ENCODE measurements around the gene RHEX.
"Not testable (repeated sequence)": the region's sequence is repeated elsewhere in the genome, so short reads cannot be mapped to it uniquely, and the experiment has no call there.

RHEX gene

GRCh38 chr1:206058927-206059292 lies 5.9 kb downstream of the RHEX start:
- DNase-seq: no peak

- no peak for DNase-seq
Observed at GRCh38 chr1:206059355-206059915, 6.5 kb downstream of the RHEX start.

GRCh38 chr1:206060844-206061243 lies 7.9 kb downstream of the RHEX start:
- no peak for DNase-seq

- DNase-seq: no peak
Observed at GRCh38 chr1:206062464-206062863, 9.5 kb downstream of the RHEX start.

GRCh38 chr1:206064001-206064400 lies 11.0 kb downstream of the RHEX start:
- not testable (repeated sequence) for DNase-seq

DNA sequence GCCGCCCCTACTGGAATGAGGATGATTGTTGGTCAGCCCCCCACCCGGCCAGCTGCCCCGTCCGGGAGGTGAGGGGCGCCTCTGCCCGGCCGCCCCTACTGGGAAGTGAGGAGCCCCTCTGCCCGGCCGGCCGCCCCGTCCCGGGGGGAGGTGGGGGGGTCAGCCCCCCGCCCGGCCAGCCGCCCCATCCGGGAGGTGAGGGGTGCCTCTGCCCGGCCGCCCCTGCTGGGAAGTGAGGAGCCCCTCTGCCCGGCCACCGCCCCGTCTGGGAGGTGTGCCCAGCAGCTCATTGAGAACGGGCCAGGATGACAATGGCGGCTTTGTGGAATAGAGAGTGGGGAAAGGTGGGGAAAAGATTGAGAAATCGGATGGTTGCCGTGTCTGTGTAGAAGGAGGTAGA lies 11.5 kb downstream of the RHEX start:
- not testable (repeated sequence) for DNase-seq

DNA sequence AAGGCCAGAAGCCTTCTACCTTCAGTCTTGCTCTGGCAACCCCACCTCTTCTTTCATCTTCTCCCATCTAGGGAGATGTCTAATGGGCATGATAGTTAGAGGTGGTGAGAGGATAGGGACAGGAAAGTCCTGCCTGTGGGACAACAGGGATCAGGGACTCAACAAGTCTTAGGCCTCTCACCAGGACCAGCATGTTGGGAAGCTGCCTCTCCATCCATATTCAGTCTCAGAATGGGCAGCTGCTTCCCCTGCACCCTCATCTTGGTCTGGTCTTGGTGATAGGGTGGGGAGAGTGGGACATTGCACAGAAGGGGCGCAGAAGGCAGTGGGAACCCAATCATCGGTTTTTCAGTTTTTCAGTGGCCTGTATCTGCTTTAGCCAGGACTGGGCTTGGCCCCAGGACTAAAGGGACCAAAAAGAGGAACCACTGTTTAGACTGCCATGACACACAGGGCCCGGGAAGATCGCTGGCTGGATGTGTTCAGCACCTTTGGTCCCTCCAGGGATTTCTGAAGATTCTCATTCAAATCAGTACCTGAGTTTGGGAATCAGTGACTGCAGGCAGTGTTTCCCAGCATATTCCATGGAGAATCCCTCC lies 12.7 kb downstream of the RHEX start:
- no peak for DNase-seq

DNA sequence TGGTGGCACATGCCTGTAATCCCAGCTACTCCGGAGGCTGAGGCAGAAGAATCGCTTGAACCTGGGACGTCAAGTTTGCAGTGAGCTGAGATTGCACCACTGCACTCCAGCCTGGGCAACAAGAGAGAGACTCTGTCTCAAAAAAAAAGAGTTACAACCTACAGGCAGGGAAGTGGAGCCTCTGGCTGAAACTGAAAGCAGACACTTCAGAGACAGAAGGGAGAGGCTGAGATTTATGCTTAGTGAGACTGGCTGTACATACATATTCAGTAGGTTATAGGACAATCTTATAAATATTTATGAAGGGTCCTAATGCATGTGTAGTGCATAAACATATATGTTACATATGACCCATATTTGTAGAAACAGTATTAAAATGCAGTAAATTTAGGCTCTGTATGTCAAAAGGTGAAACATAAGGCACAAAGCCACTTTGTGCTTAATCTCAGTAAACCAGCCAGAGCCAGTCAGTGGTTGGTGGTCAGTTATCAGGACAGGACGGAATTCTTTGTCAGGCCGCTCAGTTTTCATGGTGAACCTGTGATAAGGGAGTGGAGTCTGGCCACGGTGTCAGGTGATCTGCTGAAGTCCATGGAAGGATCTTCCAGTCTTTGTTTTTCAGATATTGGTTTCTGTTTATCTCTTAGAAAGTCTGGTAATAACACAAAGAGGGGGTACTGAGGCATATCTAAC lies 13.7 kb downstream of the RHEX start:
- no peak for DNase-seq

DNA sequence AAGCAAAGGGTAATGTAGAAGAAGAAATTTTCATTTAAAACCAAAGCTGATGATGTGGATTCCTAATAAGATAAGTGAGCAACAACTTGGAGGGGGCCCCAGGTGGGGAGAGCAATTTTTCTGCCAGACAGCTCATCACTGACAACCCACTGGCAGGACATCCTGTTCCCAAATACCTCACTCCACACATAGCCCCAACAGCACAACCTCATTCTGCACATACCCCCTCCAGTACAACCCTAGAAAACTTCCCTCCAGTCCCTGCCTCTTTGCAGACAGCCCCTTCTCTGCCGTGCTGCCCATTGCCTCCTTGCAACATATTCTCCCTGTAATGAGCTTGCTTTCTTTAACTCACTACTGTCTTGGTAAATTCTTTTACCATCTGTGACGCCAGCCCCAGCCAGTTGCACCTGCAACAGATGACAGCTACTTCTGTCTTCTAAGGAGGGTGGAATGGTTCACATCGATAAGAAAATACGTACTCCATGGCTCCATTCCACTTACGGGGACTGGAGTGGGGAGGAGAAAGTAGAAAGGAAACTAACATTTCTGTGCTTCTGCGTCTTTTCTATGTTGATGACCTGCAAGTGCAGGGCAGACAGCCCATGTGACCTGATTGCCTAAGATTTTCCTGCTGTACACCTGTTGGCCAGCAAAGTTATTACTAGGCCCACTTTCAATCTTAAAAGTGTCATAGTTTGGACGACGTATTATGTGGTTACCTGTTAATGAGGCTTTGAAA lies 14.7 kb downstream of the RHEX start:
- DNase-seq: no peak

DNA sequence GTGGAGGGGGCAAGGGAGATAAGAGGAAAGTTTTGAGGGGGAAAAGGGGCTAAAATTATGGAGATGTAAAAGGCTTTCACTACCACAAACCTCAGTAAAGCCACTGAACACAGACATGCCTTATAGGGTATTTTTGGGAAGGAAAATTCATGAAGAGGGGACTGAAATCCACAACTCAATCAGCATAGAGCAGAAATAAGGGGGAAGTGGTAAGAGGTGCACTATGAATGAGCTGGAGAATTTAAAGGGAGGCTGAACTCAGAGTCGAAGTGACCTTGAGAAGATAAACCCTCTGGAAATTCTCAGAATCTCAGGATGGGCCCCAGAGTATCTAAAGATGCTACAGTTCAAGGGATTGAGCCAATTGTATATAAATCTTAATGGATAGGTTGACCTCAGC lies 15.3 kb downstream of the RHEX start:
- DNase-seq: no peak

DNA sequence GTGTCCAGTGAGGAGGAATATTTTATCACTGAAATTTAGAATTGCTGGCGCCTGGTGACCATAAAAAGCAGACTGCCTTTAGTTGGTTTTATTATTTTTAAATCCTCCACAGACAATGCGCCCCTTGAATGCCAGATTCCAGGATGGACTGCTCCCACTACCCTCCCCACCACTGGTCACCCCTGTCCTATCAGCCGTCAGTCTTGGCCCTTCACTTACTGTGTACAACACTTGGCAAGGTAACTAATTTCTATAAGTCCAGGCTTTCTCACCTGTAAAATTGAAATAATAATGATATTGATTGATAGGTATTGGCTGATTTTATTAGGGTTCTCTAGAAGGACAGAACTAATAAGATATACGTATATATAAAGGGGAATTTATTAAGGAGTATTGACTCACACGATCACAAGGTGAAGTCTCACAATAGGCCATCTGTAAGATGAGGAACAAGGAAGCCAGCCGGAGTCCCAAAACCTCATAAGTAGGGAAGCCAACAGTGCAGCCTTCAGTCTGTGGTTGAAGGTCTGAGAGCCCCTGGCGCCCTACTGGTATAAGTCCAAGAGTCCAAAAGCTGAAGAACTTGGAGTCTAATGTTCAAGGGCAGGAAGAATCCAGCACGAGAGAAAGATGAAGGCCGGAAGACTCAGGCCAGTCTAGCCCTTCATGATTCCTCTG lies 17.8 kb downstream of the RHEX start:
- no peak for DNase-seq

DNA sequence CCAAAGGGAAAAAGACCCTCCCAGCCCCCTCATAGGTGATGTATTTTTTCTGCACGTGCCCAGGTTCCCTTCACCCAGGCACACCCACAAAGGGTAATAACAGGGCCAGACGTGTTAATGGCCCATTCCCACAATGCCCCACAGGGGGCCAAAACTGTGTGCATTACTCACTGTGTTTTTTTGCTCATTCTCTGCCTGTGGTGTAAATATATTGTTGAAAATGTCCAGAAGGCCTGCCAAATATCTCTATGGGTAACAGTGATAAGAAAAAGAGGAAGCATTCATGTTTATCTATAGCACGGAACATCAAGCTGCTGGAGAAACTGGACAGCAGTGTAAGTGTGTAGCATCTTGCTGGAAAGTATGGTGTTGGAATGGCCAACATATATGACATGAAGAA lies 21.9 kb downstream of the RHEX start:
- no peak for DNase-seq

DNA sequence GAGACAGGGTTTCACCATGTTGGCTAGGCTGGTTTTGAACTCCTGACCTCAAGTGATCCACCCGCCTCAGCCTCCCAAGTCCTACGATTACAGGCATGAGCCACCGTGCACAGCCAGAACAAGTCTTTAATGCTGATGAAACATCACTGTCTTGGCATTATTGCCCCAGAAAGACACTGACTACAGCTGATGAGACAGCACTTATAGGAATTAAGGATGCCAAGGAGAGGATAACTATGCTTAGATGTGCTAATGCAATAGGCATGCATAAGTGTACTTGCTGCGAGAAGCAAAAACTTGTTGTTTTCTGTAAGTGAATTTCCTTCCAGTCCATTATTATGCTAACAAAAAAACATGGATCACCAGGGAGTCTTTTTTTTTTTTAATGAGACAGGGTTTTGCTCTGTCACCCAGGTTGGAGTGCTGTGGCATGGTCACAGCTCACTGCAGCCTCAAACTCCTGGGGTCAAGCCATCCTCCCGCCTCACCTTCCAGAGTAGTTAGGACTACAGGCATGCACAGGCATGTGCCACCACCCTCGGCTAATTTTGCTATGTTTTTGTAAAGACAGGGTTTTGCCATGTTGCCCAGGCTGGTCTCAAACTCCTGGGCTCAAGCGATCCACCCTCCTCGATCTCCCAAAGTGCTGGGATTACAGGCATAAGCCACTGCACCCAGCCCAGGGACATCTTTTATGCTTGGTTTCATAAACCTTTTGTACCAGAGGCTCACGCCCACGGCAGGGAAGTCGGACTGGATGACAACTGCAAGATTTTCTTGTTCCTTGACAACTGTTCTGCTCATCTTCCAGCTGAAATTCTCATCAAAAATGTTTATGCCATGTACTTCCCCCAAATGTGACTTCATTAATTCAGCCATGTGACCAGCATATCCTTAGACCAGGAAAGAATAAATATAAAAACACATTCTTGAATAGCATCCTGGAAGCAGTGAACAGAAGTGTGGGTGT lies 23.1 kb downstream of the RHEX start:
- no peak for DNase-seq

DNA sequence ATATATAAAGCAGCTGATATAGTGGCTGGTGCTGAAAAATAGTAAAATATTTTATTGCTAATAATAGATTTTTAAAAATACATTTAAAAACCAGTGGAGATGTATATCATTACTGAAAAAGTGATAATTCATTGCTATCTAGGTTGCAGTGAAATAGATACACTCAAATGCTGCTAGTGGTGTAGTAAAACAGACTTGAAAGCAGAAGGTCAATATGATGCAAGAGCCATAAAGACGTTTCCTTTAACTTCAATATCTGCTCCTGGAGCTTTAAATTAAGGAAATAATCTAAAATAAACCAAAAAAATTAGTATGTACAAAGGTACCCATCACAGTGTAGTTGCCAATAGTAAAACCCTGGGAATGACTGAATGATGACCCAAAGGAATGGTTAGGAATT lies 26.2 kb downstream of the RHEX start:
- DNase-seq: no peak

- no peak for DNase-seq
Observed at GRCh38 chr1:206080026-206080820, 27.2 kb downstream of the RHEX start.

GRCh38 chr1:206081856-206082255 lies 28.9 kb downstream of the RHEX start:
- DNase-seq: no peak

DNA sequence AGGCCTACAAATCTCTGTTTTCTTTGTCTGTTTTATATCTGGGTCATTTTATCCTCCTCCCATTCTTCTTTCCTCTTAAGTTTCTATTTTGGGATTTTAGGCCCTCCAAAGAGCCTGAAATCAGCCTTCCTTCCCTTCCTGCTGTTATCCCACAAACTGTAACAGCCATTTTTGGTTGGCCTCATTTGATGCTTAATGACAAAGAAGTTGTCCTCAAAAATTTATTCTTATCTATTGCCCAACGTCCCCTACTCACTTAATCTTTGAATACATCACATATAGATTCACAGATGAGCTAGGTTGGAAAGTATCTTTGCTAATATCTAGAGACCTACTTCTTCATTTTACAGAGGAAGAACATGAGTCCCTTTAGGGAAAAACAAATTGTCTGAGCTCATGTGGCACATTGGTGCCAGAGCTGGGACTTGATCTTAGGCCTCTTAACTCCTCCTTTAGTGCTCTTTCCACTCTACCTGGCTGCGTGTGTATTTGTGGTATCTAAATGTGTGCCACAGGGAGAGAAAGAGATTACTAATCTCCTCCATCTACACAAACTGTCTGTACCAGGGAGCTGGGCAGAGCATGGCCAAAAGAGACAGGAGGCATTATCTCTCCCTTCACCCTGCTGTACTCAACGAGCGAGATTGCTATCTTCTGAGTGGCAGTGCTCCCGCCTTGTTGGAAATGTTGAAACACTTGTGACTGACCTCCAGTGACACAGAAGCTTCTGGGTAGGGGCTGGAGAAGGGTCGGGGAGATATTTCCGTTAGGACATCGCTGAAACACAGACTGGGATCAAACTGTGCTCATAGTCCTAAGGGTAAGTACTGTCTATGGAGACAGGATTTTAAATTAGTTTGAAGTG lies 30.1 kb downstream of the RHEX start:
- DNase-seq: no peak

DNA sequence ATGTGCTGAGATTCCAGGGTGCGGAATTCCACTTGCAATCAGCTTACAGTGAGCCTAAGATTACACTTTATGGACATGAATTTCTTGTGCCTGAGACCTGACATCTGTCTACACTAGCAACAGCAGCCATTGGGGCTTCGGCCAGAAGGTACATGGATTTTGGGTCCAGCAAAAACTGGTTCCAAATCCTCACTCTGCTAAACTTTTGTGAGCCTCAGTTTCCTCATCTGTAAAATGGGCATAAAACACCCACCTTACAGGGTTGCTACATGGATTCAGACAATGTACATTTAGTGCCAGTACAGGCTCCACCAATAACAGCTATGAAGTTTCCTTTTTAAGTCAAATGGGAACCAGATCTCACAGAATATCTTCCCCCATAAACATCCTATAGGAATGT lies 30.8 kb downstream of the RHEX start:
- no peak for DNase-seq

DNA sequence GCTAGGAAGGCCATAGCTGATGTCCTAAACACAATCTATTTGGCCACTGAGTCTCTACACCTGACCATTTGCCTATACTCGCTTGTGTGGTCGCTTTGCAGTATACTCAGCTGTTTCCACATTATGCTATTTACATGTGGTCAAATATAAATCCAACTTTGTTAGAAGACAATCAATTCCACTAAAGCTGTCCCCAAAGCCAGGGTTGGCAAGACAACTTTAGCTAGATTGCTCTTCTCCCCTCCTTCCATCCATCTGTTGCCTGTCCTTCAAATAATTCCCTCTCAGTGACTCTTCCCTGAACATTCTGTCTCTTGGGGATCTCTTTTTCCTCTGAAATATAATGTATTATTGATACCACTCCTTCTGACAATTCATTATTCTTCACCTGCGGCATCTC lies 34.1 kb downstream of the RHEX start:
- no peak for DNase-seq

Measured in hypothalamus (tissue), 51 donors.